Measurements from ENCODE around the gene EDIL3. TPM values are rescaled to one million over a fixed set of nuclear protein-coding genes. Genes with fewer than 3 reads are reported as not detected.

The EDIL3 gene
- polyA plus RNA-seq (ENCODE audit: insufficient read length in 3 of 3): 10 to 100 TPM; 44.2 to 46.8 (median 44.6) TPM
- long read RNA-seq, donor 1, full-length matches to known transcripts: 4 of 44 reads
- long read RNA-seq, donor 1, partial matches to known transcripts: 40 of 44 reads
- long read RNA-seq, donor 1, other reads (novel, unspliced or antisense): 0 of 44 reads
- long read RNA-seq, donor 2, full-length matches to known transcripts: 5 of 5 reads
- long read RNA-seq, donor 2, partial matches to known transcripts: 0 of 5 reads
- long read RNA-seq, donor 2, other reads (novel, unspliced or antisense): 0 of 5 reads
- long read RNA-seq, donor 3, full-length matches to known transcripts: 7 of 7 reads
- long read RNA-seq, donor 3, partial matches to known transcripts: 0 of 7 reads
- long read RNA-seq, donor 3, other reads (novel, unspliced or antisense): 0 of 7 reads
- long read RNA-seq, donor 4, full-length matches to known transcripts: 7 of 7 reads
- long read RNA-seq, donor 4, partial matches to known transcripts: 0 of 7 reads
- long read RNA-seq, donor 4, other reads (novel, unspliced or antisense): 0 of 7 reads
- long read RNA-seq, donor 5, full-length matches to known transcripts: 8 of 16 reads
- long read RNA-seq, donor 5, partial matches to known transcripts: 8 of 16 reads
- long read RNA-seq, donor 5, other reads (novel, unspliced or antisense): 0 of 16 reads
- long read RNA-seq, donor 6, full-length matches to known transcripts: 7 of 7 reads
- long read RNA-seq, donor 6, partial matches to known transcripts: 0 of 7 reads
- long read RNA-seq, donor 6, other reads (novel, unspliced or antisense): 0 of 7 reads
- long read RNA-seq, donor 7, full-length matches to known transcripts: 9 of 9 reads
- long read RNA-seq, donor 7, partial matches to known transcripts: 0 of 9 reads
- long read RNA-seq, donor 7, other reads (novel, unspliced or antisense): 0 of 9 reads
- long read RNA-seq, donor 8, full-length matches to known transcripts: 2 of 16 reads
- long read RNA-seq, donor 8, partial matches to known transcripts: 14 of 16 reads
- long read RNA-seq, donor 8, other reads (novel, unspliced or antisense): 0 of 16 reads
- long read RNA-seq, donor 9, full-length matches to known transcripts: 5 of 5 reads
- long read RNA-seq, donor 9, partial matches to known transcripts: 0 of 5 reads
- long read RNA-seq, donor 9, other reads (novel, unspliced or antisense): 0 of 5 reads
- long read RNA-seq, donor 10, full-length matches to known transcripts: 4 of 4 reads
- long read RNA-seq, donor 10, partial matches to known transcripts: 0 of 4 reads
- long read RNA-seq, donor 10, other reads (novel, unspliced or antisense): 0 of 4 reads
- long read RNA-seq, donor 11, full-length matches to known transcripts: 4 of 4 reads
- long read RNA-seq, donor 11, partial matches to known transcripts: 0 of 4 reads
- long read RNA-seq, donor 11, other reads (novel, unspliced or antisense): 0 of 4 reads
- long read RNA-seq, donor 12, full-length matches to known transcripts: 10 of 10 reads
- long read RNA-seq, donor 12, partial matches to known transcripts: 0 of 10 reads
- long read RNA-seq, donor 12, other reads (novel, unspliced or antisense): 0 of 10 reads
- long read RNA-seq, donor 13, full-length matches to known transcripts: 3 of 3 reads
- long read RNA-seq, donor 13, partial matches to known transcripts: 0 of 3 reads
- long read RNA-seq, donor 13, other reads (novel, unspliced or antisense): 0 of 3 reads
- long read RNA-seq, donor 14, full-length matches to known transcripts: 15 of 20 reads
- long read RNA-seq, donor 14, partial matches to known transcripts: 5 of 20 reads
- long read RNA-seq, donor 14, other reads (novel, unspliced or antisense): 0 of 20 reads
- long read RNA-seq, donor 15, full-length matches to known transcripts: 4 of 50 reads
- long read RNA-seq, donor 15, partial matches to known transcripts: 46 of 50 reads
- long read RNA-seq, donor 15, other reads (novel, unspliced or antisense): 0 of 50 reads
- long read RNA-seq, donor 16, full-length matches to known transcripts: 6 of 6 reads
- long read RNA-seq, donor 16, partial matches to known transcripts: 0 of 6 reads
- long read RNA-seq, donor 16, other reads (novel, unspliced or antisense): 0 of 6 reads

GRCh38 chr5:84384604-84385575, at the start of gene EDIL3:
Gene EDIL3 (minus strand): TSS chr5:84384880. CDS start chr5:84384374, 506 bp downstream.
- no peak for DNase-seq

- DNase-seq: no peak
Measured at GRCh38 chr5:84433461-84433860, 48.8 kb upstream of the EDIL3 start.

- DNase-seq: no peak
Measured at GRCh38 chr5:84430863-84431663, 46.4 kb upstream of the EDIL3 start.

GRCh38 chr5:84430079-84430478, 45.4 kb upstream of the EDIL3 start:
- DNase-seq: no peak

- DNase-seq: no peak
Measured at GRCh38 chr5:84425365-84425881, 40.7 kb upstream of the EDIL3 start.

GRCh38 chr5:84419742-84420141, 35.1 kb upstream of the EDIL3 start:
- DNase-seq: no peak

- DNase-seq: no peak
Measured at GRCh38 chr5:84411832-84412605, 27.3 kb upstream of the EDIL3 start.

- no peak for DNase-seq
Measured at GRCh38 chr5:84406111-84406510, 21.4 kb upstream of the EDIL3 start.

- no peak for DNase-seq
Measured at GRCh38 chr5:84403773-84404172, 19.1 kb upstream of the EDIL3 start.

GRCh38 chr5:84397385-84397784, 12.7 kb upstream of the EDIL3 start:
- DNase-seq: no peak

- no peak for DNase-seq
Measured at GRCh38 chr5:84393969-84394368, 9.3 kb upstream of the EDIL3 start.

- DNase-seq: no peak
Measured at GRCh38 chr5:84392836-84393235, 8.2 kb upstream of the EDIL3 start.

GRCh38 chr5:84385705-84386104, 1.0 kb upstream of the EDIL3 start:
- no peak for DNase-seq

GRCh38 chr5:84383816-84384603, 670 bp downstream of the EDIL3 start:
- no peak for DNase-seq

- DNase-seq: no peak
Measured at GRCh38 chr5:84383296-84383815, 1.3 kb downstream of the EDIL3 start.
